Sciatic nerve (tissue), 2 donors: ENCODE measurements around the gene SRL. TPM values are rescaled to one million over a fixed set of nuclear protein-coding genes. Genes with fewer than 3 reads are reported as not detected.

ENCODE experiments used
- ATAC-seq: fragments of 200-7000 bp; cut with Tn5 transposase; one replicate; pipeline ENCODE4 v1.9.1; 2020; ENCODE audit warnings: mild to moderate bottlenecking, moderate library complexity
- DNase-seq: peaks from one replicate; pipeline ENCODE4 v3.0.0-alpha.2; 2020; ENCODE audit warnings: low spot score
- intact Hi-C: fragments of 100-400 bp; cut with DNase I; formaldehyde crosslinking; loops from one replicate; pipeline ENCODE4 v1.14.2; 2022
- total RNA-seq: library from RNA; stranded (reverse); fragmentation: NEBNext Ultra II Directional; extraction: Animal tissue kit (Norgen Biotek cat#: 25700); gene quantifications from one replicate; pipeline ENCODE4 v1.2.1, GENCODE V29; 2021
- donor health status: DM: no; HTN: no; CAD: no.
- donor health status: DM: no; HTN: no; CAD: no.

The SRL gene
- total RNA-seq, 1 donor from 2014 or later = 1.9 TPM

DNA sequence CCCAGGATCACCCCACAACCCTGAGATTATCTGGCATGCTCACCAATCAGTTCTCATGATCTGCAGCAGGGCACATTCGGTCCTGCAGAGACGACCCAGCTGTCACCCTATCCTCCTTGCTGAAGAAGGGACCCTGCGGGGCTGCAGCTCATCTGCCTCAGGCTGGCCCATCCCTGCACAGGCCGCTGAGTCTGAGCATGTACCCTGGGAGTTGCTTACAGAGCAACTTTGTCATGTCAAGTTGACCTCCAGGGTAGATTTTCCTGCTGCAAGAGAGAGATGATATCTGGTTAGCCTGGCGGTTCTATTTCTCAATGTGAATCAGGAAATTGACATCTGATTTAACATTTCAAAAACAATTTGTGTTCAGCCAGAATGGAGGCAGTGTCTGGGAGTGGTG, 89.6 kb downstream of the SRL start:
- DNase-seq (no peak), ATAC-seq (no peak)
- intact Hi-C loops = no loop called here

DNA sequence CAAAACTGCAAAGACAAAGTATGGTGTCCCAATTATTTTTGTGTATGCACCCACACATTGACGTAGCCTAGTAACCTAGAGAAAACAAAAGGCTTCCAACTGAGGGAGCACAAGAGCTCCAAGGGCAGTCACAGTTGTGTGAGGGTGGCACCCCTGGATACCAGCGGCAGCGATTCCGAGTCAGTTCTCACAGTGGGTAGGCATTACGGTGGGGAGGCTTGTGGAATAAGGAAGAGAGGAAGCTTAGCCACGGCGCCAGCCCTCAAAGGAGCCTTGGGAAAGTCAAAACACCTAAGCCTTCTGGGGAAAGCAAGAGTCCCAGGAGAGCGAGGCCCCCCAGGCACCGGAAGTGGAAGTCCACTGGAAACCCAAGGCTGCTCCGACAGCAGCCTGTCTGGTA, 94.6 kb downstream of the SRL start:
- DNase-seq (no peak), ATAC-seq (no peak)
- intact Hi-C loops = no loop called here

DNA sequence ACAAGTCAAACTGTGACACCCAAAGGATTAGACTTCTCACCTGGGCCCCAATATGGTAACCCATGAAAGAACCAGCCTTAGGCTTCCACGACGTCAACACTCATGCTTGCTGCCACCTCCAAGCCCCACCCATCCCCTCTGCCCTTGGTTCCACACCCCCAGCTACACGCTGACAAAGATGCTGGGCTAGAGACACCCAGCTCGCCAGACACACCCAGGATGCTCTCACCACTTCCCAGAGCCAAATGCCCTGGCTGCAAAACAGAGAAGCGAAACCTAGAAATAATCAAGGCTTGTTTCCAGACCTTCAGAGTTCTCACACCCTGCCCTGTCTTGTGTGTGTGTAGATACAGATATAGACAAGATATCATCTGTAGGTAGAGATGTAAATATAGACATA, 99.6 kb downstream of the SRL start:
- ATAC-seq (no peak), DNase-seq (no peak)
- intact Hi-C loops = no loop called here

DNA sequence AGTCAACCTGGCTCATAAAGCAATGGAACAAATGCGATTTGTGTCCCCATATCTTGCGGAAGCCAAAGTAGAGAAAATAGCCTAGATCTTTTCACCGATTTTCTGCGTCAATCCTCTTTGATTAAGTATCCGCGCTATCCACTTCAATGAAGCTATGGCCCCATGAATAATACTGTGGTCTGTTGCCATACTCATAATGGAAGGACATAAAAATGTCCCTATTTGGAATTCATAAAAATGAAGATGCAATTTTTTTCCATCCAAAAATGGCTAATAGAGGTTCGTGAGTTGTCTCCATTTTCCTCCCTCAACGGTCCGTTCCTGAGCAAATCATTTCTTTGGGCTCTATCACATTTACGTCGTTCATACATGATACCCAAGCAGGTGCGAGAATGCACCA, 100.3 kb downstream of the SRL start:
- ATAC-seq (no peak), DNase-seq (no peak)
- intact Hi-C loops = no loop called here

DNA sequence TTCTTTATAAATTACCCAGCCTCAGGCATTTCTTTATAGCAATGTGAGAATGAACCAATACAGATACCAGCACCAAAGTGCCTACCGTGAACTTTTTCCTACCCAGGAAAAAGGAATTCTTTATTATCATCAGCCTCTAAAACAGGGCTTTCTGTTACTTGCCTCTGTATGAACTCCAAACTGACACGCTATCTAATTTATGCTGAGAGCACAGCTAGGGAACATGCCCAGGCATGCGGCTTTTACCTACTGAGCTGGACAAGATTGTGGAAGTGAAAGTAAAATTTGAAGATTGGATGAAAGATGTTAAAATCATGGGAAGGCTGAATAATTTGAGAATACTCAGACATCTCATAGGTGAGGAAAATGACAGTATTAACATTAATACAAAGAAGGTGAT, 101.2 kb downstream of the SRL start:
- DNase-seq = no peak
- no peak for ATAC-seq
- intact Hi-C loops = no loop called here

DNA sequence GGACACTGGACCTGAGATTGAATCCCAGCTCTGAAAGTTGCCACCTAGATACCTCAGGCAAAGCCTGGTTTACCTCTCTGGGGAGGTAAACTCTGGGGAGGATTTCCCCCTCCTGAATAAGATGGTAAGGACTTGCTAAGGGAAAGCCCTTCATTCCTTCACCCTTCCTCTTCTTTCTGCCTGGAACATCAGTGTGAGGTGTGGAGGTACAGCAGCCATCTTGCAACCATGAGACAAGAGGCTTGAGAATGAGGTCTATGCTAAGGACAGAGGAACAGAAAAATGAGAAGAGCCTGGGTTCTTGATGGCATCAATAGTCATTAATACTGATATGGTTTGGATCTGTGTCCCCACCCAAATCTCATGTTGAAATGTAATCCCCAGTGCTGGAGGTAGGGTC, 101.9 kb downstream of the SRL start:
- intact Hi-C loops = no loop called here
- ATAC-seq (no peak), DNase-seq (no peak)

Other genes starting within 250 kb of the SRL start
- 25.9 TPM for gene ADCY9, start 125.6 kb downstream of the SRL start, total RNA-seq
- 12.7 TPM for gene TFAP4, start 30.9 kb upstream of the SRL start, total RNA-seq
- gene GLIS2, start 74.0 kb upstream of the SRL start, total RNA-seq = 39.4 TPM
- 37.8 TPM for gene PAM16, start 109.2 kb upstream of the SRL start, total RNA-seq
- 38.4 TPM for gene VASN, start 129.8 kb upstream of the SRL start, total RNA-seq
- 51.5 TPM for gene CORO7, start 174.5 kb upstream of the SRL start, total RNA-seq
- gene DNAJA3, start 183.8 kb upstream of the SRL start, total RNA-seq = 27.8 TPM
- gene NMRAL1, start 232.5 kb upstream of the SRL start, total RNA-seq = 32.8 TPM
- 26.3 TPM for gene HMOX2, start 234.3 kb upstream of the SRL start, total RNA-seq